Measurements from ENCODE around the gene KRT33B. TPM values are rescaled to one million over a fixed set of nuclear protein-coding genes. Genes with fewer than 3 reads are reported as not detected.

The KRT33B gene
- total RNA-seq, result not detected in 2 replicates
- long read RNA-seq, result 0 reads

DNA sequence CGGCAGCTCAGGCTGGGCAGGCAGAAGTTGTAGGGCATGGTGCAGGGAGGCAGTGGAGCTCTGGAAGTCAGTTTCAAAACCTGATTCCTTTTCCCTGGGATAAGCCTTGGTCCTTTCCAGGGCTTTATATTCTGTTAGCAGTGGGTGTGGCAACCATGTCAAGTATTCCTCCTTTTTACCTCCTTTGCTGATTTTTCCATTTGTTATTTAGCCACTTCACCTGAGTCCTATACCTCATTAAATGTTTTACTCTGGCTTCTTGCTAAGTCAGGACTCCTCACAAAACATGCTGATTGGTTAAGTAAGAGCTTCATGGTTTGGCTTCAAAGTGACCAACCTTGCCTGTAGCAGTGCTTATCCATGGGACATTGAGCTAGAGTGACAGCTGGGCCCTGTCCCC is at the start of gene KRT33B:
Gene KRT33B, minus strand, starts transcription at position 101 of the 400 bp plus-strand sequence. Its CDS starts 63 bp downstream, at position 38.
- Mint-ChIP-seq H3K36me3 (ENCODE audit: unreplicated experiment) (no peaks in the 10 kb centered on the region), H3K27ac (ENCODE audit: unreplicated experiment) (no peak within 1 kb of the TSS), H3K4me3 (ENCODE audit: unreplicated experiment) (no peak within 1 kb of the TSS), H3K9me3 (ENCODE audit: unreplicated experiment) (no peaks in the 10 kb centered on the region), H3K4me1 (ENCODE audit: unreplicated experiment) (no peaks in the 10 kb centered on the region), H3K27me3 (ENCODE audit: unreplicated experiment) (no peaks in the 10 kb centered on the region)
- TF ChIP-seq, protein P1, sequence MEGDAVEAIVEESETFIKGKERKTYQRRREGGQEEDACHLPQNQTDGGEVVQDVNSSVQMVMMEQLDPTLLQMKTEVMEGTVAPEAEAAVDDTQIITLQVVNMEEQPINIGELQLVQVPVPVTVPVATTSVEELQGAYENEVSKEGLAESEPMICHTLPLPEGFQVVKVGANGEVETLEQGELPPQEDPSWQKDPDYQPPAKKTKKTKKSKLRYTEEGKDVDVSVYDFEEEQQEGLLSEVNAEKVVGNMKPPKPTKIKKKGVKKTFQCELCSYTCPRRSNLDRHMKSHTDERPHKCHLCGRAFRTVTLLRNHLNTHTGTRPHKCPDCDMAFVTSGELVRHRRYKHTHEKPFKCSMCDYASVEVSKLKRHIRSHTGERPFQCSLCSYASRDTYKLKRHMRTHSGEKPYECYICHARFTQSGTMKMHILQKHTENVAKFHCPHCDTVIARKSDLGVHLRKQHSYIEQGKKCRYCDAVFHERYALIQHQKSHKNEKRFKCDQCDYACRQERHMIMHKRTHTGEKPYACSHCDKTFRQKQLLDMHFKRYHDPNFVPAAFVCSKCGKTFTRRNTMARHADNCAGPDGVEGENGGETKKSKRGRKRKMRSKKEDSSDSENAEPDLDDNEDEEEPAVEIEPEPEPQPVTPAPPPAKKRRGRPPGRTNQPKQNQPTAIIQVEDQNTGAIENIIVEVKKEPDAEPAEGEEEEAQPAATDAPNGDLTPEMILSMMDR (IDR thresholded peaks at IDR 0.05), result no peak
- DNase-seq (ENCODE audit: extremely low spot score, unreplicated experiment), result no peak

DNA sequence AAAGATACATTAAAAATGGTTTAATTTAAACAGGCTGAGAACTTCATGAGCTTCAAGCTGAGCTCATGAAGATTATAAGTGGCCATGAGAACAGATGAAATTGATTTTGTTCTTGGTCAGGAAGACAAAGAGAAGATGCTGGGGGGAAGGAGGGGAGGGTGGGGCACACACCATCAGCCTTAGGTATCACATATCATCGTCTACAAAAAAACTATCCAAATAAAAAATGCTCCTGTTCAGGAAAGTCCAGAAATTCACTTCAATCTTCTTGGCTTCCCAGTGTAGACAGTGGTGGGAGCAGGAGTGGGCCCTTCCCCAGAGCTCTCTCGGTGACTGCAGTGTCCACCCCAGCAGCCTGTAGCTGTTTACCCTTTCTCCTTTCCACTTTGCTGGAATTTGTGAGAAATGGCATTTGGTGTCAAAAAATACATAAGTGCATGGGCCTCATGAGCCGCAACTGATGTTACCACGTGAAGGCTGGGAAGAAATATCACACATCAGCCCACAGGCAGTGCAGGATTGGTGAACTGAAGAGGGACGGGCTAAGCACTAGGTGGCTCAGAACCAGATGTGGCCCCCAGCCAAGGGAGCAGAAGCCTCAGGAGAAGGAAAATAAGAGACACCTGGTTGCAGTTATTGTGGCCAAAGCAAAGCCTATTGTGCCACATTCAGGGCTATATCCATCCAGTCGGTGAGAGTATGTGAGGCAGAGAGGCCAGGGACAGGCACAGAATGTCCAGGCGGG is 48.7 kb upstream of the KRT33B start:
- H3K27me3 Mint-ChIP-seq (ENCODE audit: unreplicated experiment), result no peaks in the 10 kb centered on the region
- peaks cover 25% of the 10 kb centered on the region for H3K4me1 Mint-ChIP-seq (ENCODE audit: unreplicated experiment)
- no peak overlapping the region for H3K27ac Mint-ChIP-seq (ENCODE audit: unreplicated experiment)
- TF ChIP-seq, protein P1 (IDR thresholded peaks at IDR 0.05), result no peak
- DNase-seq (ENCODE audit: extremely low spot score, unreplicated experiment), result no peak
- no peaks in the 10 kb centered on the region for H3K36me3 Mint-ChIP-seq (ENCODE audit: unreplicated experiment)
- H3K4me3 Mint-ChIP-seq (ENCODE audit: unreplicated experiment), result no peak overlapping the region
- no peaks in the 10 kb centered on the region for H3K9me3 Mint-ChIP-seq (ENCODE audit: unreplicated experiment)

DNA sequence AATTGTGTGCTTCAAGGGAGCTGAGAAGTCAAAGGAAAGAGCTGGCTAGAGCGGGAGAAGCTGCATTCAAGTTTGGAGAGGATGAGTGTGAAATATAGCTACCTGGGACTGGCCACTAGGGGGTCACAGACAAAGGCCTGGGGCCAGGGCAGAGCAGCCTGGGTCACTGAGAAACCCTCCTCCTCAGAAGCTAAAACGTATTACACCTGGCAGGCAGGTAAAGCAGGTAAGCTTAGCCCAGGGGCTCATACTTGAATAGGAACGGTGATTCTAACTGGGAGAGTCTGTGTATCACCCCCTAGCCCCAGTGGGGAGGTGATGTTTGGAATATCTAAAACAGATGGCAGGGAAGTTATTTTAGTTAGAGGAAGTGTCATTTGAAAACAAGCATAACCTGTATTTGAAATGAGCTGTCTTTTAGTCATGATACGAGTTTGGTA is 48.0 kb upstream of the KRT33B start:
- H3K27ac Mint-ChIP-seq (ENCODE audit: unreplicated experiment), result no peak overlapping the region
- peaks cover 25% of the 10 kb centered on the region for H3K4me1 Mint-ChIP-seq (ENCODE audit: unreplicated experiment)
- no peaks in the 10 kb centered on the region for H3K27me3 Mint-ChIP-seq (ENCODE audit: unreplicated experiment)
- no peak overlapping the region for H3K4me3 Mint-ChIP-seq (ENCODE audit: unreplicated experiment)
- no peak for DNase-seq (ENCODE audit: extremely low spot score, unreplicated experiment)
- no peaks in the 10 kb centered on the region for H3K9me3 Mint-ChIP-seq (ENCODE audit: unreplicated experiment)
- H3K36me3 Mint-ChIP-seq (ENCODE audit: unreplicated experiment), result no peaks in the 10 kb centered on the region
- TF ChIP-seq, protein P1 (IDR thresholded peaks at IDR 0.05), result peak; percentile 20

DNA sequence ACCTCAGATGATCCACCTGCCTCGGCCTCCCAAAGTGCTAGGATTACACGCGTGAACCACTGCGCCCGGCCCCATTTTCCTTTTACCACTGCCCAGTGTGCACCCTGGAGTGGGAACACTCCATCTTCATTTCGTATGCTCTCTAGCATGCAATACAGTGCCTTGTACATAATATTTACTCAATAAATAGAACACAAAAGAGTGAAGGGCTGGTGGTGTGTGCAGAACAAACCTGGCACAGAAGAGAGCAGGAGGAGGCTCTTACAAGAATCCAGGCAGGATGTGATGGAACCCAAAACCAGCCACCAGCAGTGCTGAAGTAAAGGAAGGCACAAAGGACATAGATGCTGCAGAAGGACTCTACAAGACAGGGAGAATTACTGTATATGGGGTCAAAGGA is 47.5 kb upstream of the KRT33B start:
- no peak for DNase-seq (ENCODE audit: extremely low spot score, unreplicated experiment)
- H3K27ac Mint-ChIP-seq (ENCODE audit: unreplicated experiment), result no peak overlapping the region
- no peaks in the 10 kb centered on the region for H3K9me3 Mint-ChIP-seq (ENCODE audit: unreplicated experiment)
- no peaks in the 10 kb centered on the region for H3K27me3 Mint-ChIP-seq (ENCODE audit: unreplicated experiment)
- TF ChIP-seq, protein P1 (IDR thresholded peaks at IDR 0.05), result no peak
- peaks cover 25% of the 10 kb centered on the region for H3K4me1 Mint-ChIP-seq (ENCODE audit: unreplicated experiment)
- no peaks in the 10 kb centered on the region for H3K36me3 Mint-ChIP-seq (ENCODE audit: unreplicated experiment)
- no peak overlapping the region for H3K4me3 Mint-ChIP-seq (ENCODE audit: unreplicated experiment)

DNA sequence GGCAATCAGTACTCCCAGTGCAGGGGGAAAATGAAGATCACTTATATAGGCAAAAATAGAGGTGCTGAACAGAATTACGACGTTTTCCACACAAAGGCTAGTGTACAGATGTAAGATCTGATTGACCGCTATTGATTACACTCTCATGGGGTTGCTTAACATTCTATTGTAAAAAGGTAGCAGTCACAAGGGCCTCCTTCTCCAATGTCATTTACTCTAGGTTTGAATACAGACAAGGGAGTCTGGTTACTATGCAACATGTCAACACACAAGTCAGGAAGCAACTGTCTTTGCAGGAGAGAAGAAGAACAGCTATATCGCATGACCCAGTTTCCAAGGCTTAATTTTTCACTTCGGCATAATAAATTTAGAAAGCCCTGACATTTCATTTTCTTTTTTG is 46.9 kb upstream of the KRT33B start:
- peaks cover 25% of the 10 kb centered on the region for H3K4me1 Mint-ChIP-seq (ENCODE audit: unreplicated experiment)
- no peaks in the 10 kb centered on the region for H3K27me3 Mint-ChIP-seq (ENCODE audit: unreplicated experiment)
- DNase-seq (ENCODE audit: extremely low spot score, unreplicated experiment), result no peak
- H3K36me3 Mint-ChIP-seq (ENCODE audit: unreplicated experiment), result no peaks in the 10 kb centered on the region
- no peaks in the 10 kb centered on the region for H3K9me3 Mint-ChIP-seq (ENCODE audit: unreplicated experiment)
- TF ChIP-seq, protein P1 (IDR thresholded peaks at IDR 0.05), result no peak
- H3K27ac Mint-ChIP-seq (ENCODE audit: unreplicated experiment), result peak overlapping the region; percentile 13
- no peak overlapping the region for H3K4me3 Mint-ChIP-seq (ENCODE audit: unreplicated experiment)
